Aorta (tissue), 5 donors: Measurements from ENCODE around the gene CXCL11. TPM values are rescaled to one million over a fixed set of nuclear protein-coding genes. Genes with fewer than 3 reads are reported as not detected.
A peak's percentile ranks its signal among the peaks of the same experiment; 100 is the strongest.
"Not testable (repeated sequence)": the region's sequence is repeated elsewhere in the genome, so short reads cannot be mapped to it uniquely, and the experiment has no call there.

Experiments used
- ATAC-seq: fragments of 200-7000 bp; cut with Tn5 transposase; one replicate; pipeline ENCODE4 v1.9.1; 2022; ENCODE audit warnings: moderate library complexity; ENCODE audit not compliant: low FRiP score
- DNase-seq, 2 donors: peaks; one replicate each; pipeline ENCODE4 v3.0.0-alpha.2; 2020
- H3K27ac ChIP-seq, 2 donors: one replicate each; pipeline ENCODE4 v1.5.1; 2013; ENCODE audit warnings: low read length in 2 of 2, mild to moderate bottlenecking in 2 of 2, moderate library complexity in 2 of 2, control low read depth in 1 of 2, inconsistent platforms in 1 of 2, low read depth in 1 of 2
- H3K27me3 ChIP-seq, 2 donors: one replicate each; pipeline ENCODE4 v1.6.1; 2013; ENCODE audit warnings: control low read depth in 1 of 2, low read length in 1 of 2, mild to moderate bottlenecking in 1 of 2, moderate library complexity in 1 of 2; ENCODE audit not compliant: insufficient read depth in 2 of 2, control insufficient read depth in 1 of 2
- H3K36me3 ChIP-seq, 2 donors: one replicate each; pipeline ENCODE4 v1.6.1; 2013; ENCODE audit warnings: control low read depth in 1 of 2, low read length in 1 of 2, mild to moderate bottlenecking in 1 of 2; ENCODE audit not compliant: insufficient read depth in 2 of 2, control insufficient read depth in 1 of 2
- H3K4me1 ChIP-seq, 2 donors: one replicate each; pipeline ENCODE4 v1.6.1; 2013; ENCODE audit warnings: low read length in 2 of 2, control low read depth in 1 of 2, mild to moderate bottlenecking in 1 of 2, moderate library complexity in 1 of 2; ENCODE audit not compliant: insufficient read depth in 2 of 2, control insufficient read depth in 1 of 2
- H3K4me3 ChIP-seq, 2 donors: one replicate each; pipeline ENCODE4 v1.5.1; 2013; ENCODE audit warnings: low read length in 2 of 2, control low read depth in 1 of 2, mild to moderate bottlenecking in 1 of 2
- H3K9me3 ChIP-seq: one replicate; pipeline ENCODE4 v1.6.1; 2013; ENCODE audit warnings: mild to moderate bottlenecking, low read length; ENCODE audit not compliant: control insufficient read depth
- WGBS, 2 donors: extraction: QIAGEN DNeasy Blood & Tissue Kit; methylation state at CpG; one replicate each; pipeline ENCODE4 v1.1.7; 2013; 5-methylcytosine and 5-hydroxymethylcytosine counted together
- intact Hi-C, 2 donors: fragments of 100-400 bp; cut with DNase I; formaldehyde crosslinking; loops; one replicate each; pipeline versions ENCODE4 v1.14.2 to v1.15.0; 2022
- polyA plus RNA-seq, 2 donors: library from polyadenylated mRNA; stranded (reverse); fragments of 200-250 nt; gene quantifications; one replicate each; pipeline ENCODE4 v1.2.3, GENCODE V29; 2013
- total RNA-seq, 2 donors: library from RNA; stranded (reverse); fragmentation: NEBNext Ultra II Directional; extraction: Animal tissue kit (Norgen Biotek cat#: 25700); gene quantifications; one replicate each; pipeline ENCODE4 v1.2.1, GENCODE V29; 2021
- donor health status: healthy with polysubstance abuse.
- donor health status: Bipolar disorder and iron deficiency.
- donor health status: DM: no; HTN: no; CAD: no.
- donor health status: DM: no; HTN: no; CAD: no.
- donor health status: DM: yes; HTN: yes; CAD: no.

Gene CXCL11
- total and polyA plus RNA-seq, 4 donors, result 0.23 to 2.3 (median 0.45) TPM

- DNase-seq (no peak), ATAC-seq (no peak)
- Histone ChIP-seq H3K4me1 (no peaks in the 10 kb centered on the region), H3K36me3 (no peaks in the 10 kb centered on the region), H3K9me3 (no peaks in the 10 kb centered on the region), H3K27ac (no peak overlapping the region), H3K4me3 (no peak overlapping the region), H3K27me3 (peaks cover 0 to 4% of the 10 kb centered on the region in 2 donors)
- 83 to 86% methylated on average over 7 of the region's 7 CpGs for WGBS, 2 donors
- intact Hi-C loops, result no loop called here
Observed at GRCh38 chr4:76001700-76002099, 34.2 kb downstream of the CXCL11 start.

GRCh38 chr4:76000279-76000678, 35.6 kb downstream of the CXCL11 start:
- intact Hi-C loops, result no loop called here
- DNase-seq, result no peak
- 78 to 83% methylated on average over 1 of the region's 1 CpG for WGBS, 2 donors

GRCh38 chr4:75998525-75999147, 37.2 kb downstream of the CXCL11 start:
- intact Hi-C loops, result loop anchor here in 1 of 2 donors (10.0 kb wide), 1 partner anchor 146 kb away; the partner anchor contains the start of gene NUP54
- not testable (repeated sequence) for H3K4me1 ChIP-seq, ATAC-seq, H3K27ac ChIP-seq, H3K27me3 ChIP-seq, DNase-seq, H3K4me3 ChIP-seq, H3K9me3 ChIP-seq, H3K36me3 ChIP-seq
- WGBS, 2 donors, result 84 to 88% methylated on average over 2 of the region's 2 CpGs

More at GRCh38 chr4:76000279-76000678, 35.6 kb downstream of the CXCL11 start:
- Histone ChIP-seq H3K4me1 (no peaks in the 10 kb centered on the region), H3K4me3 (no peak overlapping the region), H3K27ac (no peak overlapping the region), H3K36me3 (no peaks in the 10 kb centered on the region), H3K9me3 (no peaks in the 10 kb centered on the region), H3K27me3 (peaks cover 0 to 4% of the 10 kb centered on the region in 2 donors)
- ATAC-seq, result no peak

DNA sequence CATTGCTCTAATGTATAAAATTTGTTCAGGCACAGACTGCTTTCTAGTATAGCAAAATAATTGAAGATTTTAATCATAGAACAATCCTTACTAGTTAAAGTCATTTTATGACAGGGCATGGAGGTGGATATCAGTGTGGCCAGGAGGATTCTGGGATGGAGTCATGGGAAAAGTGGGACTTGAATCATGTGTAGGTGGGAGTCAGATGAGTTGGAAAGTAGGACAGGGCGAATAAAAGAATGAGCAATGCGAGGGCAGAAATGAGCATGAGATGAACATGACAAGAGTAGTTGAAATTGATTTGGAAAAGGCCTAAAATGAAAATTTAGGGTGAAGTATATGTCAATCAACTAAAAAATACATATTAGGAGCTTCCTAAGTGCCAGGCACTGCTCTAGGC, 37.9 kb downstream of the CXCL11 start:
- Histone ChIP-seq H3K27ac (no peak overlapping the region), H3K36me3 (no peaks in the 10 kb centered on the region), H3K27me3 (peaks cover 0 to 2% of the 10 kb centered on the region in 2 donors), H3K9me3 (no peaks in the 10 kb centered on the region), H3K4me1 (no peaks in the 10 kb centered on the region), H3K4me3 (no peak overlapping the region)
- ATAC-seq (no peak), DNase-seq (no peak)
- WGBS, 2 donors, result 91 to 93% methylated on average over 2 of the region's 2 CpGs
- intact Hi-C loops, result loop anchor here (2.0 to 10.0 kb wide), 2 partner anchors 69 to 147 kb away; partner anchors contain the start of gene NUP54 (in 1 of the 2)

DNA sequence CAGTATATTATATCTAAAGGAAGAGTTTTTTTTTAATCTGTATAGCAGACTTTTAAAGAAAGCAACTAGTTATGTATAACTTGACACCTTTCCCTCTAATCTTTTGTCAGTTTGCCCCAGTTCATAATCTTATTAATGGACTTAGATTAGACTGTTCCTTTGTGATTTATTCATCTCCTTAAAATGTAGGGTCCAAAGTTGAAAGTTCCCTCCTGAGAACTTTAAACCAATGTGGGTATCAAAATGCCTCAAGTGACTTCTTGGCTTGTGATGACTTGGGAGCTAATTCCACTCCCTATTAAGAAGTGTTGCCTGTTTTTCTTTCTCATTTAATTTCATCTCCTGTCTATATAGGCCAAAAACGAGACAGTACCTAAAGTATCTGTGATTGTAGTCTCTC, 38.8 kb downstream of the CXCL11 start:
- 77 to 83% methylated on average over 1 of the region's 1 CpG for WGBS, 2 donors
- Histone ChIP-seq H3K4me3 (no peak overlapping the region), H3K27ac (no peak overlapping the region), H3K9me3 (no peaks in the 10 kb centered on the region), H3K4me1 (no peaks in the 10 kb centered on the region), H3K27me3 (no peaks in the 10 kb centered on the region), H3K36me3 (no peaks in the 10 kb centered on the region)
- DNase-seq (no peak), ATAC-seq (no peak)
- intact Hi-C loops, result loop anchor here (2.0 to 10.0 kb wide), 2 partner anchors 70 to 148 kb away; partner anchors contain the start of gene NUP54 (in 1 of the 2)

GRCh38 chr4:75995727-75996126, 40.1 kb downstream of the CXCL11 start:
- WGBS, 2 donors, result 5 to 7% methylated on average over 5 of the region's 5 CpGs
- Histone ChIP-seq H3K27me3 (no peaks in the 10 kb centered on the region), H3K4me3 (no peak overlapping the region), H3K27ac (no peak overlapping the region), H3K4me1 (no peaks in the 10 kb centered on the region), H3K36me3 (no peaks in the 10 kb centered on the region), H3K9me3 (no peaks in the 10 kb centered on the region)
- intact Hi-C loops, result loop anchor here (1.0 to 10.0 kb wide), 3 partner anchors 71 to 149 kb away; partner anchors contain the start of gene NUP54 (in 1 of the 2)
- DNase-seq (no peak), ATAC-seq (no peak)

DNA sequence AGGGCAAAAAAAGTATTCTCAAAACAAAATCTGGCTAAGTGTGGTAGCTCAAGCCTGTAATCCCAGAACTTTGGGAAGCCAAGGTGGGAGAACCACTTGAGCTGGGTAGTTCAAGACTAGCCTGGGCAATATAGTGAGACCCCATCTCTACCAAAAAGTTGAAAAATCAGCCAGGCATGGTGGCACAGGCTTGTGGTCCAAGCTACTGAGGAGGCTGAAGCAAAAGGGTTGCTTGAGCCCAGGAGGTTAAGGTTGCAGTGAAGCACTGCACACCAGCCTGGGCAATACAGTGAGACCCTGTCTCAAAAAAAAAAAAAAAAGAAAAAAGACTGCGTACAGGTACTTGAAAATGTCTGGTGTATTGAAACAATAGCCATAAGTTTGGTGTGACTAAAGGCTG, 43.4 kb downstream of the CXCL11 start:
- no peak overlapping the region for H3K4me3 ChIP-seq
- ATAC-seq, result no peak
- H3K9me3 ChIP-seq, result no peaks in the 10 kb centered on the region
- H3K27ac ChIP-seq, result no peak overlapping the region
- intact Hi-C loops, result loop anchor here in 1 of 2 donors (10.0 kb wide), 1 partner anchor 152 kb away; the partner anchor contains the start of gene NUP54
- H3K27me3 ChIP-seq, result no peaks in the 10 kb centered on the region
- H3K36me3 ChIP-seq, result no peaks in the 10 kb centered on the region
- no peak for DNase-seq
- H3K4me1 ChIP-seq, result peaks cover 0 to 5% of the 10 kb centered on the region in 2 donors
- WGBS, 2 donors, result 89 to 92% methylated on average over 1 of the region's 1 CpG

DNA sequence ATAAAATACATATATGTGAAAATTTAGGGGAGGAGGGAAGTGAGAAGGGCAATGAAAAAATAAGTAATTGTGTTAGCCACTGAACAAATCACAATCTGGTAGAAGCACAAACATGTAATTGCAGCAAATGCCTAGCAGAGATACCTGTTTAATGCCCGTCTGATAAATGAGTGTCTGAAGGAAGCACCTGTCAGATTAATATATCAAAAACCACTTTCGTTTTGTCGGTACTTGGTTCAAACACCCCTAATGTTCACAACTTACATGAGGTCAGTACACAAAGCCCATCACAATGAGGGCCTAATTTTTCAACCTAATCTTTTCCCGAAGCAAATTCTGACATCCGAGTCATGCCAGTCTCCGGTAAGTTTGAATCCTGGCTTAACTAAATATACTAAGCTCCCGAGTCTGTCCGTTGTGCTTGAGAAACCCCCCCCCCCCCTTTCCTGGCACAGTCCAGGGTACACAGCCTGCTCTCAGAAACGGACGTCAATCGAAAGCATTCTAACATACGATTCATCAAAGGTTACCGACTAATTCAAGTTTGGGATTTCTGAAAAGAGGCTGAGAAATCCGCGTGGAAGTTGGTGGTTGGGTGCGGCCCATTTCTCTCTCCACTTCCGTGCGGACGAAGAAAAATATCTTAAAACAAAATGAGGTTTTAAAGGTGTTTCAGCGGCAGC, 45.9 kb downstream of the CXCL11 start:
- intact Hi-C loops, result loop anchor here in 1 of 2 donors (10.0 kb wide), 1 partner anchor 155 kb away; the partner anchor contains the start of gene NUP54
- ATAC-seq (no peak), DNase-seq (no peak)
- no peaks in the 10 kb centered on the region for H3K36me3 ChIP-seq
- no peak overlapping the region for H3K27ac ChIP-seq
- H3K4me1 ChIP-seq, result peaks cover 0 to 5% of the 10 kb centered on the region in 2 donors
- peak overlapping the region; percentile 93 to 95 for H3K4me3 ChIP-seq
- WGBS, 2 donors, result 1% methylated on average over 20 of the region's 20 CpGs
- H3K27me3 ChIP-seq, result no peaks in the 10 kb centered on the region
- H3K9me3 ChIP-seq, result no peaks in the 10 kb centered on the region
